HepG2 (cell line): ENCODE data around the gene TAF1D. TPM values are rescaled to one million over a fixed set of nuclear protein-coding genes. Genes with fewer than 3 reads are reported as not detected.
A peak's percentile ranks its signal among the peaks of the same experiment; 100 is the strongest.

Experiments used
- ATF2 ChIP-seq: sonication (generic); formaldehyde crosslinking; IDR thresholded peaks from 2 replicates; pipeline ENCODE4 v1.4.0; 2020; ENCODE audit warnings: missing genetic modification reagents
- CENPX ChIP-seq: sonication (generic); formaldehyde crosslinking; IDR thresholded peaks from 2 replicates; pipeline ENCODE4 v1.9.0; 2021; ENCODE audit warnings: mild to moderate bottlenecking, missing genetic modification reagents, moderate library complexity
- ELK4 ChIP-seq: sonication (generic); formaldehyde crosslinking; IDR thresholded peaks from 2 replicates; pipeline ENCODE4 v1.9.0; 2021; ENCODE audit warnings: missing genetic modification reagents, borderline replicate concordance
- FOXP4 ChIP-seq: sonication (generic); formaldehyde crosslinking; IDR thresholded peaks from 2 replicates; pipeline ENCODE4 v1.4.0; 2020; ENCODE audit warnings: missing genetic modification reagents
- HMG20B ChIP-seq: conservative IDR thresholded peaks from 2 replicates; pipeline ENCODE4 v1.6.1; 2016; ENCODE audit warnings: missing genetic modification reagents, missing compliant biosample characterization
- HOMEZ ChIP-seq: IDR thresholded peaks from 2 replicates; pipeline ENCODE4 v1.6.1; 2016; ENCODE audit warnings: low read depth
- PAWR ChIP-seq: sonication (generic); formaldehyde crosslinking; IDR thresholded peaks from 2 replicates; pipeline ENCODE4 v1.4.0; 2020; ENCODE audit warnings: missing genetic modification reagents, mild to moderate bottlenecking, borderline replicate concordance
- SNAPC4 ChIP-seq: sonication (generic); formaldehyde crosslinking; IDR thresholded peaks from 2 replicates; pipeline ENCODE4 v1.4.0; 2020; ENCODE audit warnings: mild to moderate bottlenecking, missing genetic modification reagents
- ZC3H4 ChIP-seq: sonication (generic); formaldehyde crosslinking; IDR thresholded peaks from 2 replicates; pipeline ENCODE4 v1.4.0; 2020; ENCODE audit warnings: missing genetic modification reagents, borderline replicate concordance
- ZEB1 ChIP-seq: IDR thresholded peaks from 2 replicates; pipeline ENCODE4 v1.6.1; 2012; ENCODE audit warnings: mild to moderate bottlenecking, low read depth, inconsistent platforms; ENCODE audit not compliant: insufficient replicate concordance
- ZNF589 ChIP-seq: sonication (generic); formaldehyde crosslinking; conservative IDR thresholded peaks from 2 replicates; pipeline ENCODE4 v1.8.0; 2022; ENCODE audit warnings: mild to moderate bottlenecking, moderate library complexity, missing genetic modification reagents
- ZNF670 ChIP-seq: sonication (generic); formaldehyde crosslinking; IDR thresholded peaks from 2 replicates; pipeline ENCODE4 v1.8.0; 2022; ENCODE audit warnings: mild to moderate bottlenecking, missing genetic modification reagents, borderline replicate concordance
- ZXDC ChIP-seq: sonication (generic); formaldehyde crosslinking; IDR thresholded peaks from 2 replicates; pipeline ENCODE4 v1.5.0; 2020; ENCODE audit warnings: mild to moderate bottlenecking, missing genetic modification reagents
- polyA plus RNA-seq, 8 experiments: library from polyadenylated mRNA; depleted of rRNA in 3 of 8; stranded (reverse) in 7 of 8; unstranded in 1 of 8; fragments of >200 nt; fragmentation: Illumina TruSeq in 4 of 8; extraction: Trizol in 4 of 8; gene quantifications; 2 replicates each; pipeline versions ENCODE4 v1.2.1 to v1.2.3, GENCODE V29; 2011 to 2016; ENCODE audit warnings: low read depth in 4 of 8, missing spikeins in 1 of 8, mixed read lengths in 1 of 8; ENCODE audit not compliant: insufficient read depth in 1 of 8
- total RNA-seq, 5 experiments: library from RNA; depleted of rRNA; stranded (reverse); fragments of >200 nt; fragmentation: Illumina TruSeq; extraction: Trizol; gene quantifications; 2 replicates each; pipeline ENCODE4 v1.2.3, GENCODE V29; 2016; ENCODE audit warnings: low read depth in 1 of 5

TAF1D gene
- total and polyA plus RNA-seq, 2 of the 13 experiments (the other 11 are each of a cell fraction or from before 2014, with no cell fraction given) = 132 to 207 TPM

GRCh38 chr11:93773045-93773477 lies 31.8 kb upstream of the TAF1D start (continued):
- TF ChIP-seq PAWR = no peak
- 0 out of 2 replicates have a peak, but pooled peaks have one; percentile 56 for TF ChIP-seq HMG20B (CRISPR knock-in tag)
- TF ChIP-seq ZNF589 (CRISPR knock-in tag) = no peak
- no peak for TF ChIP-seq ELK4
- peak; percentile 79 for TF ChIP-seq ATF2 (CRISPR knock-in tag)
- TF ChIP-seq FOXP4 = peak; percentile 71
- peak; percentile 72; the same call in 1 of the 2 replicates for TF ChIP-seq HOMEZ
- TF ChIP-seq ZNF670 (CRISPR knock-in tag) = no peak
- TF ChIP-seq SNAPC4 (CRISPR knock-in tag) = no peak
- peak; percentile 59 for TF ChIP-seq ZEB1
- no peak for TF ChIP-seq ZC3H4 (CRISPR knock-in tag)
- TF ChIP-seq CENPX (CRISPR knock-in tag) = no peak
- TF ChIP-seq ZXDC (CRISPR knock-in tag) = no peak
